ENCODE data around the gene LPAR5.

GRCh38 chr12:6650832-6651231 is 15.1 kb upstream of the LPAR5 start:
- no peak for TF ChIP-seq CTCF (tag by site-specific recombination; IDR thresholded peaks at IDR 0.05)
- no peak for TF ChIP-seq SETDB1 (IDR thresholded peaks at IDR 0.05; ENCODE audit: insufficient read length, low read length)
- no peak for TF ChIP-seq ZNF335 (tag by site-specific recombination; conservative IDR thresholded peaks at IDR 0.05)
- TF ChIP-seq ZSCAN5A (tag by site-specific recombination; IDR thresholded peaks at IDR 0.05): no peak
- TF ChIP-seq WT1 (tag by site-specific recombination; IDR thresholded peaks at IDR 0.05): no peak
- no peak for TF ChIP-seq TCF7L2 (IDR thresholded peaks at IDR 0.05; ENCODE audit: borderline replicate concordance, low read depth, low read length)
